Osteocyte (in vitro differentiated cells): ENCODE results near the gene TRIM69. TPM values are rescaled to one million over a fixed set of nuclear protein-coding genes. Genes with fewer than 3 reads are reported as not detected.
"Not testable (repeated sequence)": the region's sequence is repeated elsewhere in the genome, so short reads cannot be mapped to it uniquely, and the experiment has no call there.

Experiments
- DNase-seq: peaks from one replicate; pipeline ENCODE4 v3.0.0; 2021; ENCODE audit warnings: mixed read lengths; ENCODE audit not compliant: unreplicated experiment; ENCODE audit errors: extremely low spot score
- H3K27ac Mint-ChIP-seq: one replicate; pipeline ENCODE4 v1.8.0; 2021; ENCODE audit warnings: mild to moderate bottlenecking, mixed read lengths; ENCODE audit not compliant: unreplicated experiment
- H3K27me3 Mint-ChIP-seq: one replicate; pipeline ENCODE4 v1.8.0; 2021; ENCODE audit warnings: mixed read lengths; ENCODE audit not compliant: unreplicated experiment
- H3K36me3 Mint-ChIP-seq: one replicate; pipeline ENCODE4 v1.8.0; 2021; ENCODE audit warnings: mixed read lengths; ENCODE audit not compliant: unreplicated experiment
- H3K4me1 Mint-ChIP-seq: one replicate; pipeline ENCODE4 v1.8.0; 2021; ENCODE audit warnings: mixed read lengths; ENCODE audit not compliant: unreplicated experiment
- H3K4me3 Mint-ChIP-seq: one replicate; pipeline ENCODE4 v1.8.0; 2021; ENCODE audit warnings: mild to moderate bottlenecking, moderate library complexity, mixed read lengths; ENCODE audit not compliant: unreplicated experiment
- H3K9me3 Mint-ChIP-seq: one replicate; pipeline ENCODE4 v1.8.0; 2021; ENCODE audit warnings: mixed read lengths; ENCODE audit not compliant: unreplicated experiment
- CTCF ChIP-seq: fragments of 200-600 bp; sonication (generic); IDR thresholded peaks from 2 replicates; pipeline ENCODE4 v1.5.0; 2021; ENCODE audit warnings: antibody characterized with exemption, mild to moderate bottlenecking, moderate library complexity
- total RNA-seq: library from RNA; stranded (reverse); gene quantifications from 2 replicates; pipeline ENCODE4 v1.2.1, GENCODE V29; 2021

TRIM69 gene
- total RNA-seq, 1 donor from 2014 or later: 13.6 TPM

- no peak overlapping the region for H3K27ac Mint-ChIP-seq
These were observed 697 bp upstream of the TRIM69 start for GRCh38 chr15:44735482-44736180.

GRCh38 chr15:44738340-44738984 is 2.1 kb downstream of the TRIM69 start:
- H3K9me3 Mint-ChIP-seq: no peaks in the 10 kb centered on the region
- TF ChIP-seq CTCF: peak; percentile 74
- H3K4me1 Mint-ChIP-seq: no peaks in the 10 kb centered on the region
- no peak overlapping the region for H3K4me3 Mint-ChIP-seq
- H3K27ac Mint-ChIP-seq: no peak overlapping the region
- H3K27me3 Mint-ChIP-seq: peaks cover 7% of the 10 kb centered on the region
- no peaks in the 10 kb centered on the region for H3K36me3 Mint-ChIP-seq
- DNase-seq: no peak

More at GRCh38 chr15:44735482-44736180, 697 bp upstream of the TRIM69 start:
- no peak for DNase-seq
- no peak for TF ChIP-seq CTCF
- H3K4me1 Mint-ChIP-seq: peaks cover under 1% of the 10 kb centered on the region
- H3K9me3 Mint-ChIP-seq: no peaks in the 10 kb centered on the region
- H3K4me3 Mint-ChIP-seq: no peak overlapping the region
- H3K27me3 Mint-ChIP-seq: peaks cover 2% of the 10 kb centered on the region
- H3K36me3 Mint-ChIP-seq: peaks cover 5% of the 10 kb centered on the region

GRCh38 chr15:44739222-44739847 is 3.0 kb downstream of the TRIM69 start:
- H3K36me3 Mint-ChIP-seq, H3K9me3 Mint-ChIP-seq, H3K4me1 Mint-ChIP-seq: not testable (repeated sequence)

GRCh38 chr15:44743454-44743853 is 7.1 kb downstream of the TRIM69 start:
- Mint-ChIP-seq H3K27me3 (peaks cover 17% of the 10 kb centered on the region), H3K9me3 (peaks cover 15% of the 10 kb centered on the region)
- not testable (repeated sequence) for H3K4me1 Mint-ChIP-seq, H3K36me3 Mint-ChIP-seq, DNase-seq, H3K27ac Mint-ChIP-seq, H3K4me3 Mint-ChIP-seq

More at GRCh38 chr15:44739222-44739847, 3.0 kb downstream of the TRIM69 start:
- H3K27ac Mint-ChIP-seq, DNase-seq, H3K4me3 Mint-ChIP-seq, H3K27me3 Mint-ChIP-seq: not testable (repeated sequence)

GRCh38 chr15:44753345-44753744 is 17.0 kb downstream of the TRIM69 start:
- no peak for TF ChIP-seq CTCF
- Mint-ChIP-seq H3K27ac (no peak overlapping the region), H3K9me3 (peaks cover 36% of the 10 kb centered on the region), H3K27me3 (peaks cover 31% of the 10 kb centered on the region), H3K4me1 (no peaks in the 10 kb centered on the region), H3K36me3 (peaks cover 4% of the 10 kb centered on the region), H3K4me3 (no peak overlapping the region)
- DNase-seq: no peak

- no peak overlapping the region for H3K4me3 Mint-ChIP-seq
- no peaks in the 10 kb centered on the region for H3K36me3 Mint-ChIP-seq
- no peaks in the 10 kb centered on the region for H3K4me1 Mint-ChIP-seq
- H3K9me3 Mint-ChIP-seq: no peaks in the 10 kb centered on the region
- DNase-seq: no peak
- no peak for TF ChIP-seq CTCF
- no peak overlapping the region for H3K27ac Mint-ChIP-seq
- peaks cover 53% of the 10 kb centered on the region for H3K27me3 Mint-ChIP-seq
These were observed 26.9 kb downstream of the TRIM69 start for GRCh38 chr15:44763187-44763586.
